Activated CD4-positive, alpha-beta T cell treated with anti-CD3 and anti-CD28 coated beads, Interleukin-2, amount 50 U/mL, for 16 hours (primary cell): ENCODE data around the gene SOCS3.

Experiments
- DNase-seq: peaks from one replicate; pipeline ENCODE4 v3.0.0-alpha.2; 2020

SOCS3 gene

DNA sequence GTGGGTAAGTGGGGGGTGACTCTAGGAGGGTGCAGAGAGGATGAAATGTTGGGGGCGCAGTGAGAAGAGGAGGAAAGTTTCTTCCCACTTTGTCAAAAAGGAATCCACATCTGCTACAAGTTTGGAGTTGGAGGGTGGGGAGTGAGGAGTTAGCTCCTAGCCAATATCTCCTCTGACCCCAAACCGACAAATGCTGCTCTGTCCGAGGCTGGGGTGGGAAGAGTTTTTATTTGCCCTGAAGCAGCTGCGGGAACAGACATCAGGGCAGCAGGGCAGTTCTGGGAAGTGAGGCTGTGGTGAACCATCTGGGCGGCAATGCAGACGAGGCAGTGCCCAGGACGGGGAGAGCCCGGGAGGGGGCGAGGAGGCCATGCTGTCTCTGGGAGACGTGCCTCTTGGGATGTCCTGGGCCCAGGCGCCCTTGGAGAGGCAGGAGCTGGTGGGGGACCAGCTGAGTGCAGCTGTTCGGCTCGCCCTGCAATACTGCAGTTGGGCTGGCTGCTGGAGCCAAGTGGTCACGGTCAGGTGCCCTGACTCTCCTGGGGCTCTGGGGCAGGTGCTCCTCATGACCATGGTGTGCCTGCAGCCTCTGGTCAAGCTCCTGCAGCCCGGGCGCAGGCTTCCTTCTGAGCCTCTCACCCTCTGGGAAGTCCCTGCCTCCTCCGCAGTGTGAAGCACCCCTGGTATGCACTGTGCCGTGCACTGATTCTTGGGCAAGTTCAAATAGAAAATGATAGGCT lies 6.4 kb upstream of the SOCS3 start:
- DNase-seq = no peak

DNA sequence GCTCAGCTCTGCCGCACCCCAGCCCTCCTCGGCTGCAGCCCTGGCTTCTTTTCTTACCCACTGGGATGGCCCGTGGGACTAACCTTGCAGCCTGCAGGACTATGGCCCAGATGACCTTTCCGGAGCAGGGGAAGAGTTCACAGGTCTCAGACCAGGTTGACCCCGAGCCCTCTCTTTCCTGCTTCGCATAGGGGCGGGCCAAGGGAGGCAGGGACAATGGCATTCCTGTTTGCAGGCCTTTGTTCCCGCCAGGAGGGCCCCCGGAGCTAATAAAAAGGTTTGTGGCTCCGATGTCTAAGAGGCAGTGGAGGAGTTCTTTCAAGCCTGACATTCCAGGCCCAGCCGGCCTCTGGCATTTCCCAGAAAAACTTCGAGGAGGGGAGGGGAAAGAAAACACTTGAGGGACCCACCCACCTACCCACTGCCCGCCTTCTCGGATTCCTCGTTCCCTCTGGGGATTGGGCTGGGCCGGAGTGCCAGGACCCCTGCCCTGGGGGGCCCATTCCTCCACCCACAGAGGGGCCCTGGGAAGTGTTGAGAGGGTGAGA lies 5.8 kb upstream of the SOCS3 start:
- no peak for DNase-seq

- DNase-seq = peak; percentile 45
Measured at GRCh38 chr17:78364436-78365281, 4.8 kb upstream of the SOCS3 start.

DNA sequence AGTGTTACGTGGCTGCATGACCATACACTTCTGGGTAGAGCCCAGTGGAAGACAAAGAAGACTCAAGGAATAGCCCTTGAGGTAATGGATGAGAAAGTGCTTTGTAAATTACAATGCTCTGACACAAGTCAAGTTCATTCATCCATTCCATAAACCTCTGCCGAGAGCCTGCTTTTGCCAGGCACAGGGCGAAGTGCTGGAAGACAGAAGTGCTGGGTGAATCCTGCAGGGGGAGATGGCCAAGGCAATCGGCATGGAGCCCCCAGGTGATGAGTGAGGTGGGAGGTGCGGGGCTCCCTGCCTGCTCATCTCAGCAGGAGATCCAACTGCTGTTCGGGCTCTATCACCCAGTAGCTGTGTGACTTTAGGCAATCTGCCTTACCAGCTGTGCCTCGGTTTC lies 2.8 kb upstream of the SOCS3 start:
- no peak for DNase-seq

DNA sequence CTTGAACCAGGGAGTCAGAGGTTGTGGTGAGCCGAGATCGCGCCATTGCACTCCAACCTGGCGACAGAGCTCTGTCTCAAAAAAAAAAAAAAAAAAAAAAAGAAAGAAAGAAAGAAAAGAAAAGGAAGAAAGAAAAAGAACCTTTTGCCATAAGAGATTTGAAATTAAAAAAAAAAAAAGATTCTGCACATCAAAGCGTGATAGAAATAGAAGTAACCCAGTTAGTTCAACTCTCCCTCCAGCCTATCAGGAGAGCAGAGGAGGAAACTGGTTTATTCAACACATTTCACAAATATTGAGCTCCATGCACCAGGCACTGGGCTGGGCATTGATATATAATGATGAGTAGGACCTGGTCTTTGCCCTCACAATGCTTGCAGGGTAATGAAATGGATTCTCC lies 2.4 kb upstream of the SOCS3 start:
- no peak for DNase-seq

GRCh38 chr17:78361225-78361701 lies 1.4 kb upstream of the SOCS3 start:
- no peak for DNase-seq

- DNase-seq = peak; percentile 93
Measured at GRCh38 chr17:78360371-78361224, 721 bp upstream of the SOCS3 start.

DNA sequence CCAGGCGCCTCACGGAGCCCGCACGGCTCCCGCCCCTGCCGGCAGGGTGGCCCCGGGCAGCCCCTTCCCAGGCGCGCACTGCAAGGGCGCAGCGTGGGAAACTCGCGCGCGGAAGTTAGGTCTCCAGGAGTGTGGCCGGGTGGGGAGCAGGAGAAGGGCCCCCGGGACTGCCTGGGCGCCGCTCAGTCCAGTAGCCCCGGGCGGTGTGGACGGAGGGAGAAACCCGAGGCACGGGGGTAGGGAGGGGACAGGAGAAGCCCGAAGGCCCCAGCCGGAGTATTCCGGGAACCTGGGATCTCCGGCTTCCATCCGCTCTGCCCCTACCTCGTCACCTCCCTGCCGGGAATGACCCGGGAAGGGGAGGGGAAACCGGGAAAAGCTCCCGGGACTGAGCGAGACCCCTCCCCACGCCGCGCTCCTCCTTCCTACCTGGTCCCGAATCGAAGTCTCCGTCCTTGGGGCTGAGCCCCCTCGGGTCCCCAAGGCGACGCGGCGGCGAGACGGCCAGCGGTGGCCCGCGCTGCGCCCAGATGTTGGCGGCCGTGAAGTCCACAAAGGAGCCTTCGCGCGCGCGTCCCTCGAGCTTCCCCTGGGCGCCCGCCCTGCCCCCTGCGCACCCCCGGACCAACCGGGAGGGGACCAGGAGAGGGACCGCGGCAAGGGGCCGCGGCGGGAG lies 418 bp downstream of the SOCS3 start:
- DNase-seq = no peak

GRCh38 chr17:78358538-78359320 lies 1.1 kb downstream of the SOCS3 start:
- peak; percentile 32 for DNase-seq

DNA sequence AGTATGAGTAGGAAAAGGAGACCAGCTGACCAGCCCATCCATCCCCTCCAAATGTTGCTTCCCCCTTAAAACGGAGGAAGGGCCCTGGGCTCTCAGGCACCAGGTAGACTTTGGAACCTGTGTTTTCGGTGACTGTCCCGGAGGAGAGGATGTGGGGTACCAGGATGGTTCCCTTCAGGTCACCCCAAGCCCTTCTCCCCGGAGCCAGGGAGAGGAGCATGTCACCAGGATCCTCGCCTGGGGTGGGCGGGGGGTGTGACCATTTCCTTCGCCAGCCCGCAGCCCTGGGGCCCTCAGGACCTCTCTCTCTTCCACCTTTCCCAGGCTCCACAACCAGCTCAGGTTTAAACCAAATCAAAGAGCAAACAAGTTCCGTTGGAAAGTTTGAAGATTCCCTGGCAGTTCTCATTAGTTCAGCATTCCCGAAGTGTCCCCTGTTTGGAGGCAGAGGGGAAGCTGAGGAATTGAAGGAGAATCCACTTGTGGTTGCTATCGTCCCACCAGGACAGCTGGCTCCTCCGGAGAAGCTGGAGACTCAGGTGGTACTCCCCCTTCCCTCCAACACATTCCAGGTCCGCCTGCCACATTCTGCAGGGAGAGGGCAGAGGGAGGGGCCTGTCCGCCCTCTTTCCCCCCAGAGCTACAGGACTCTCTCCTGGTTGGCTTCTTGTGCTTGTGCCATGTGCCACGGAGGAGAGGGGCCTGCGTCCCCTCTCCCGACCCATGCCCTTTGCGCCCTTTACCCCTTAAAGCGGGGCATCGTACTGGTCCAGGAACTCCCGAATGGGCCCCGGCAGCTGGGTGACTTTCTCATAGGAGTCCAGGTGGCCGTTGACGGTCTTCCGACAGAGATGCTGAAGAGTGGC lies 2.0 kb downstream of the SOCS3 start:
- no peak for DNase-seq

- no peak for DNase-seq
Measured at GRCh38 chr17:78357177-78357586, 2.7 kb downstream of the SOCS3 start.

DNA sequence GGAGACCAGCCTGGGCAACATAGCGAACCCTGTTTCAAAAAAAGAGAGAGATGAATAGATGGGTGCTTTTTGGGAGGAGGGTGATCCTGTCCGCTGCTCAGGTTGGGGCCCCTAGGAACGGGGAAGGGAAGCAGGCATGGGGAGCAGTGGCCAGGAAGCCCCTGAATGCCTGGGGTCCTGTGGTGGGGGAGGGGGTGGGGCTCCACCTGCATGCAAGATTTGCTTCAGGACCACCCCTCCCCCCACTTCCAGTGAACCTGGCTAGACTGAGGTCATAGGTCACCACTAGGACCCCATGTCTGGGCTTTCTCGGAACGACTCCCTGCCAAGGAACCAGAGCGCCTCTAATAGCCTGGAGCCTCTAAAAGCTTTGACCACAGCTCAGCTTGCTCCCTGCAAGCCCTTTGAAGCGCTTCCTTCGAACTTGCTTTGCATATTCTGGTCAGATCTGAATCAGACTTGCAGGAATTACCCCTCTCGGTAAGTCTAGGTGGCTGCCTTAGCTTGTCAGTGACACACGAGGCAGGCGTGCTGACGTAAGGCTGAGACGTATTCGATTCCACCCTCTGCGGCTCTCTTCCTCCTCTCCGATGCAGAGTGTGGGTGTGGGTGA lies 3.7 kb downstream of the SOCS3 start:
- peak; percentile 97 for DNase-seq

- DNase-seq = no peak
Measured at GRCh38 chr17:78355701-78356100, 4.2 kb downstream of the SOCS3 start.

GRCh38 chr17:78355045-78355641 lies 4.7 kb downstream of the SOCS3 start:
- peak; percentile 46 for DNase-seq

GRCh38 chr17:78353834-78354233 lies 6.0 kb downstream of the SOCS3 start:
- DNase-seq = no peak

DNA sequence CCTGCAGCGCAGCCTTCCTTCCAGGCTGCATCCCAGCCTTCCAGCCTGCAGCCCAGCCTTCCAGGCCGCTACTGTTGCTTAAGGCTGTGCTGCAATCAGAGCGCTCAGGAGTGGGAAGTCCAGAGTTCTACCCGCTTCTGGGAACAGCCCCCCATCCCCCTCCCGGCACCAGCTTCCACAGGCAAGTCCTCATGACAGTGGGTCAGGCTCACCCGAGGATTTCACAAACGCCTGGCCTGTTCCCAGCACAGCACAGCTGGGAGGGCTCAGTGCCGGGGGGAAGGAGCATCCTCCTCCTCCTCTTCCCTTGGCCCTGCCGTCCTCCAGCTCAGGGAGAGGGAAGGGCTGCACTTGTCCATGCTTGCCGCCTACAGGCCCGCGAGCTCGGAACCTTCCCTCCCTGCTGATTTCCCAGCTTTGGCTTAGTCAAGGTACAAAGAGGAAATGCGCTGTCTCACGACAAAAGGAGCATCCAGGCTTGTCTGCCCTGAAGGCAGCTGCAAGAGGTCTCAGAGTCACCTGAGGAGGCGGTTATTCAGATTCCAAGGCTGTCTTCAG lies 8.3 kb downstream of the SOCS3 start:
- no peak for DNase-seq

DNA sequence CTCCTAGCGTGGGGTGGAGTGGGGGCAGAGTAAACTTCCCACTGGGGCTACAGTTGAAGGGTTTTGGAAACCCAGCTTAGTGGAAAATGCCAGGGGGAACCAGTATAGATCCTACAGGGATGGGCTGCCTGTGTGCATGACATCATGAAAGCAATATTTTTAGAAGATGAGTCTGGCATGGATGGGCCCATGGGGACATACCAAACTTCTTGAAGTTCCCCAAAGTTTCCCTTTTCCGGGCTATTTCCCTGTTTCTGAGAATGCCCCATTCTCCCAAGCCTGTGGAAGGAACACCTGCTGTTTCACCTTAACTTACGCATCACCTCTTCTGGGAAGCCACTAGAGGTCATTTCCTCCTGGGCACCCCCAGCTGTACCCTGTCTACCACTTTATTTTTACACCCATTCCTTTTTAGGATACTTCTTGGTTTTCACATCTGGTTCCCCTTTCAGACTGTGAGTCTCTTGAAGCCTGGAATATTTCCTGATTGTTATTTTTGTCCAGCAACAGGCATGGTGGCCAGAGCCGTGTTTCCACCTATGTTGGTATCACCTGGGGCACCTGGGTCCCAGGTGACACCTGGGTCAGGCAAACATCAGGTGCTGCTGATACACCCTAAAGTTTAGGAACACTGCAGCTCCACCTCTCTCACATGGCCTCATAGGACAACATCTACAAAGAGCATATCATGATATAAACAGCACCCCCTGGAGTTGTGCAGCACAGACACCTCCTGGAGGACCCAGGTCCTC lies 9.8 kb downstream of the SOCS3 start:
- no peak for DNase-seq

GRCh38 chr17:78348055-78348770 lies 11.7 kb downstream of the SOCS3 start:
- DNase-seq = no peak
